T1000 (cell line): ENCODE data around the gene GRHL1.
"Not testable (repeated sequence)": the region's sequence is repeated elsewhere in the genome, so short reads cannot be mapped to it uniquely, and the experiment has no call there.

Experiments used
- DNase-seq: peaks from one replicate; lab custom pipeline; 2025; ENCODE audit warnings: mixed read lengths; lab: John Stamatoyannopoulos, UW

The GRHL1 gene

GRCh38 chr2:10009811-10010781 is 58.6 kb downstream of the GRHL1 start:
- DNase-seq: no peak

- DNase-seq: not testable (repeated sequence)
These were observed 59.5 kb downstream of the GRHL1 start for GRCh38 chr2:10010861-10011605.

GRCh38 chr2:10011606-10012325 is 60.3 kb downstream of the GRHL1 start:
- DNase-seq: not testable (repeated sequence)

- DNase-seq: not testable (repeated sequence)
These were observed 61.0 kb downstream of the GRHL1 start for GRCh38 chr2:10012366-10012962.

- no peak for DNase-seq
These were observed 61.5 kb downstream of the GRHL1 start for GRCh38 chr2:10012963-10013461.

- not testable (repeated sequence) for DNase-seq
These were observed 62.3 kb downstream of the GRHL1 start for GRCh38 chr2:10013651-10014417.

- no peak for DNase-seq
These were observed 63.1 kb downstream of the GRHL1 start for GRCh38 chr2:10014418-10015190.

GRCh38 chr2:10015376-10015989 is 64.0 kb downstream of the GRHL1 start:
- DNase-seq: not testable (repeated sequence)

GRCh38 chr2:10016001-10016801 is 64.7 kb downstream of the GRHL1 start:
- DNase-seq: no peak

GRCh38 chr2:10016802-10017258 is 65.3 kb downstream of the GRHL1 start:
- DNase-seq: no peak

- DNase-seq: no peak
These were observed 65.9 kb downstream of the GRHL1 start for GRCh38 chr2:10017313-10017941.

GRCh38 chr2:10019174-10019573 is 67.7 kb downstream of the GRHL1 start:
- no peak for DNase-seq

GRCh38 chr2:10019602-10020400 is 68.3 kb downstream of the GRHL1 start:
- DNase-seq: no peak

GRCh38 chr2:10022041-10022421 is 70.5 kb downstream of the GRHL1 start:
- DNase-seq: no peak

GRCh38 chr2:10022445-10022844 is 71.0 kb downstream of the GRHL1 start:
- DNase-seq: no peak

GRCh38 chr2:10022966-10023662 is 71.6 kb downstream of the GRHL1 start:
- DNase-seq: no peak
